Measurements from ENCODE around the gene THSD7B. TPM values are rescaled to one million over a fixed set of nuclear protein-coding genes. Genes with fewer than 3 reads are reported as not detected.

THSD7B gene
- total and polyA plus RNA-seq, 10 donors = 0.02 to 0.17 (median 0.09) TPM; not detected in 7

GRCh38 chr2:136828162-136828561 lies 62.8 kb downstream of the THSD7B start:
- intact Hi-C loops (cut with DNase I; ENCODE audit: low total_unique reads) = no loop called here
- Histone ChIP-seq H3K4me3 (no peak overlapping the region), H3K4me1 (no peaks in the 10 kb centered on the region), H3K27ac (no peak overlapping the region), H3K36me3 (no peaks in the 10 kb centered on the region), H3K9me3 (no peaks in the 10 kb centered on the region), H3K27me3 (replicated peaks in 1 of 7) (no peaks in the 10 kb centered on the region)
- no peak for DNase-seq
- WGBS, 5 donors = 69 to 91% (median 81%) methylated on average over 1 of the region's 1 CpG
- no peak for TF ChIP-seq POLR2A (IDR thresholded peaks at IDR 0.05)
- no peak for TF ChIP-seq CTCF (IDR thresholded peaks at IDR 0.05 in 8 of 11, conservative IDR thresholded peaks at IDR 0.05 in 3 of 11)
- TF ChIP-seq POLR2AphosphoS5 (IDR thresholded peaks at IDR 0.05) = no peak

- DNase-seq = no peak
- WGBS, 5 donors = 13 to 83% (median 47%) methylated on average over 1 of the region's 1 CpG
- Histone ChIP-seq H3K27me3 (replicated peaks in 1 of 7) (no peaks in the 10 kb centered on the region), H3K4me1 (no peaks in the 10 kb centered on the region), H3K4me3 (no peak overlapping the region), H3K27ac (no peak overlapping the region), H3K36me3 (no peaks in the 10 kb centered on the region), H3K9me3 (no peaks in the 10 kb centered on the region)
- TF ChIP-seq POLR2AphosphoS5 (IDR thresholded peaks at IDR 0.05) = no peak
- no peak for TF ChIP-seq POLR2A (IDR thresholded peaks at IDR 0.05)
- TF ChIP-seq CTCF (IDR thresholded peaks at IDR 0.05 in 8 of 11, conservative IDR thresholded peaks at IDR 0.05 in 3 of 11) = no peak
- intact Hi-C loops (cut with DNase I; ENCODE audit: low total_unique reads) = no loop called here
Measured at GRCh38 chr2:136828774-136829173, 63.4 kb downstream of the THSD7B start.

GRCh38 chr2:136844546-136844945 lies 79.2 kb downstream of the THSD7B start:
- no peak for DNase-seq
- no peak overlapping the region for H3K4me3 ChIP-seq
- H3K27me3 ChIP-seq (replicated peaks in 1 of 7) = peaks cover 0 to 6% (median 0%) of the 10 kb centered on the region in 7 donors
- no peaks in the 10 kb centered on the region for H3K9me3 ChIP-seq
- no peak overlapping the region for H3K27ac ChIP-seq
- WGBS, 5 donors = 29 to 59% (median 33%) methylated on average over 1 of the region's 1 CpG
- no peaks in the 10 kb centered on the region for H3K4me1 ChIP-seq
- no peak for TF ChIP-seq POLR2A (IDR thresholded peaks at IDR 0.05)
- intact Hi-C loops (cut with DNase I; ENCODE audit: low total_unique reads) = no loop called here
- H3K36me3 ChIP-seq = no peaks in the 10 kb centered on the region

- H3K27me3 ChIP-seq (replicated peaks in 1 of 7) = no peaks in the 10 kb centered on the region
- no peak for TF ChIP-seq POLR2A (IDR thresholded peaks at IDR 0.05)
- no peak for TF ChIP-seq POLR2AphosphoS5 (IDR thresholded peaks at IDR 0.05)
- no peak for TF ChIP-seq CTCF (IDR thresholded peaks at IDR 0.05 in 8 of 11, conservative IDR thresholded peaks at IDR 0.05 in 3 of 11)
- no peaks in the 10 kb centered on the region for H3K9me3 ChIP-seq
- no peak overlapping the region for H3K4me3 ChIP-seq
- no peaks in the 10 kb centered on the region for H3K4me1 ChIP-seq
- H3K27ac ChIP-seq = no peak overlapping the region
- intact Hi-C loops (cut with DNase I; ENCODE audit: low total_unique reads) = no loop called here
- WGBS, 5 donors = 51 to 58% (median 54%) methylated on average over 7 of the region's 7 CpGs
- DNase-seq = no peak
- H3K36me3 ChIP-seq = no peaks in the 10 kb centered on the region
Measured at GRCh38 chr2:136858656-136859055, 93.3 kb downstream of the THSD7B start.

GRCh38 chr2:136860443-136860958 lies 95.2 kb downstream of the THSD7B start:
- Histone ChIP-seq H3K4me1 (no peaks in the 10 kb centered on the region), H3K4me3 (no peak overlapping the region), H3K36me3 (no peaks in the 10 kb centered on the region), H3K27ac (no peak overlapping the region), H3K9me3 (no peaks in the 10 kb centered on the region), H3K27me3 (replicated peaks in 1 of 7) (no peaks in the 10 kb centered on the region)
- TF ChIP-seq CTCF (IDR thresholded peaks at IDR 0.05 in 8 of 11, conservative IDR thresholded peaks at IDR 0.05 in 3 of 11) = no peak
- no peak for TF ChIP-seq POLR2AphosphoS5 (IDR thresholded peaks at IDR 0.05)
- TF ChIP-seq POLR2A (IDR thresholded peaks at IDR 0.05) = no peak
- DNase-seq = no peak
- intact Hi-C loops (cut with DNase I; ENCODE audit: low total_unique reads) = no loop called here
- 62 to 88% (median 76%) methylated on average over 2 of the region's 2 CpGs for WGBS, 5 donors

All from spleen (tissue), 11 donors.